HepG2 (cell line): ENCODE measurements around the gene SUPT6H. TPM values are rescaled to one million over a fixed set of nuclear protein-coding genes. Genes with fewer than 3 reads are reported as not detected.

ENCODE experiments used
- DNMT1 ChIP-seq: sonication (generic); formaldehyde crosslinking; IDR thresholded peaks from 2 replicates; pipeline ENCODE4 v1.5.1; 2020; ENCODE audit warnings: mild to moderate bottlenecking, missing genetic modification reagents
- FOXC1 ChIP-seq: sonication (generic); formaldehyde crosslinking; IDR thresholded peaks from 2 replicates; pipeline ENCODE4 v1.8.0; 2022; ENCODE audit warnings: mild to moderate bottlenecking, missing genetic modification reagents, borderline replicate concordance
- JUN ChIP-seq: sonication (generic); formaldehyde crosslinking; IDR thresholded peaks from 2 replicates; pipeline ENCODE4 v1.4.0; 2020; ENCODE audit warnings: mild to moderate bottlenecking, missing genetic modification reagents
- PAF1 ChIP-seq: IDR thresholded peaks from 2 replicates; pipeline ENCODE4 v1.6.1; 2016; ENCODE audit warnings: missing genetic modification reagents, missing compliant biosample characterization
- PHF8 ChIP-seq: sonication (generic); formaldehyde crosslinking; IDR thresholded peaks from 2 replicates; pipeline ENCODE4 v1.5.0; 2020; ENCODE audit warnings: missing genetic modification reagents
- POLR2AphosphoS5 ChIP-seq: IDR thresholded peaks from 2 replicates; pipeline ENCODE4 v1.6.1; 2012; ENCODE audit warnings: low read depth, low read length
- PTBP1 ChIP-seq: fragments of 200-400 bp; formaldehyde crosslinking; IDR thresholded peaks from 2 replicates; pipeline ENCODE4 v1.6.1; 2018; ENCODE audit warnings: low read length, low read depth; ENCODE audit not compliant: poor library complexity, severe bottlenecking
- RXRA ChIP-seq: sonication (generic); formaldehyde crosslinking; IDR thresholded peaks from 2 replicates; pipeline ENCODE4 v1.5.1; 2020; ENCODE audit warnings: missing genetic modification reagents
- SMAD3 ChIP-seq: sonication (generic); formaldehyde crosslinking; IDR thresholded peaks from 2 replicates; pipeline ENCODE4 v1.4.0; 2020; ENCODE audit warnings: missing genetic modification reagents
- SP1 ChIP-seq, 2 experiments: fragments of 450-650 bp in 1 of 2; sonication (generic) in 1 of 2; formaldehyde crosslinking in 1 of 2; IDR thresholded peaks; 2 replicates each; pipeline versions ENCODE4 v1.4.0 to v1.6.1; 2016 to 2020; ENCODE audit warnings: missing genetic modification reagents in 1 of 2
- TAF15 ChIP-seq: fragments of 200-400 bp; formaldehyde crosslinking; IDR thresholded peaks from one replicate; pipeline ENCODE4 v1.6.1; 2018; ENCODE audit warnings: mild to moderate bottlenecking, low read depth, low read length; ENCODE audit not compliant: poor library complexity, severe bottlenecking
- ZBTB38 ChIP-seq: sonication (generic); formaldehyde crosslinking; IDR thresholded peaks from 2 replicates; pipeline ENCODE4 v1.5.1; 2020; ENCODE audit warnings: mild to moderate bottlenecking, missing genetic modification reagents
- ZFP41 ChIP-seq: sonication (generic); formaldehyde crosslinking; IDR thresholded peaks from 2 replicates; pipeline ENCODE4 v1.4.0; 2020; ENCODE audit warnings: mild to moderate bottlenecking, missing genetic modification reagents, borderline replicate concordance
- ZNF260 ChIP-seq: sonication (generic); formaldehyde crosslinking; IDR thresholded peaks from 2 replicates; pipeline ENCODE4 v1.4.0; 2020; ENCODE audit warnings: missing genetic modification reagents, low read depth, mild to moderate bottlenecking, borderline replicate concordance
- ZNF430 ChIP-seq: sonication (generic); formaldehyde crosslinking; IDR thresholded peaks from 2 replicates; pipeline ENCODE4 v1.9.0; 2021; ENCODE audit warnings: mild to moderate bottlenecking, missing genetic modification reagents
- ZNF788 ChIP-seq: sonication (generic); formaldehyde crosslinking; IDR thresholded peaks from 2 replicates; pipeline ENCODE4 v1.5.0; 2020; ENCODE audit warnings: mild to moderate bottlenecking, missing genetic modification reagents, borderline replicate concordance
- ZSCAN9 ChIP-seq: IDR thresholded peaks from 2 replicates; pipeline ENCODE4 v1.6.1; 2016; ENCODE audit warnings: borderline replicate concordance
- polyA plus RNA-seq, 8 experiments: library from polyadenylated mRNA; depleted of rRNA in 3 of 8; stranded (reverse) in 7 of 8; unstranded in 1 of 8; fragments of >200 nt; fragmentation: Illumina TruSeq in 4 of 8; extraction: Trizol in 4 of 8; gene quantifications; 2 replicates each; pipeline versions ENCODE4 v1.2.1 to v1.2.3, GENCODE V29; 2011 to 2016; ENCODE audit warnings: low read depth in 4 of 8, missing spikeins in 1 of 8, mixed read lengths in 1 of 8; ENCODE audit not compliant: insufficient read depth in 1 of 8
- total RNA-seq, 5 experiments: library from RNA; depleted of rRNA; stranded (reverse); fragments of >200 nt; fragmentation: Illumina TruSeq; extraction: Trizol; gene quantifications; 2 replicates each; pipeline ENCODE4 v1.2.3, GENCODE V29; 2016; ENCODE audit warnings: low read depth in 1 of 5
- TF ChIP-seq, protein P1 (sequence below): sonication (generic); formaldehyde crosslinking; IDR thresholded peaks from 2 replicates; pipeline ENCODE4 v1.4.0; 2020; ENCODE audit warnings: low read depth, missing genetic modification reagents
- TF ChIP-seq, protein P2 (sequence below): IDR thresholded peaks from 2 replicates; pipeline ENCODE4 v1.6.1; 2016
- TF ChIP-seq, protein P3 (sequence below): sonication (generic); formaldehyde crosslinking; IDR thresholded peaks from 2 replicates; pipeline ENCODE4 v1.8.0; 2022; ENCODE audit warnings: mild to moderate bottlenecking, missing genetic modification reagents, borderline replicate concordance

The SUPT6H gene
- total and polyA plus RNA-seq, 2 of the 13 experiments (the other 11 are each of a cell fraction or from before 2014, with no cell fraction given) = 32.7 to 39.9 TPM

DNA sequence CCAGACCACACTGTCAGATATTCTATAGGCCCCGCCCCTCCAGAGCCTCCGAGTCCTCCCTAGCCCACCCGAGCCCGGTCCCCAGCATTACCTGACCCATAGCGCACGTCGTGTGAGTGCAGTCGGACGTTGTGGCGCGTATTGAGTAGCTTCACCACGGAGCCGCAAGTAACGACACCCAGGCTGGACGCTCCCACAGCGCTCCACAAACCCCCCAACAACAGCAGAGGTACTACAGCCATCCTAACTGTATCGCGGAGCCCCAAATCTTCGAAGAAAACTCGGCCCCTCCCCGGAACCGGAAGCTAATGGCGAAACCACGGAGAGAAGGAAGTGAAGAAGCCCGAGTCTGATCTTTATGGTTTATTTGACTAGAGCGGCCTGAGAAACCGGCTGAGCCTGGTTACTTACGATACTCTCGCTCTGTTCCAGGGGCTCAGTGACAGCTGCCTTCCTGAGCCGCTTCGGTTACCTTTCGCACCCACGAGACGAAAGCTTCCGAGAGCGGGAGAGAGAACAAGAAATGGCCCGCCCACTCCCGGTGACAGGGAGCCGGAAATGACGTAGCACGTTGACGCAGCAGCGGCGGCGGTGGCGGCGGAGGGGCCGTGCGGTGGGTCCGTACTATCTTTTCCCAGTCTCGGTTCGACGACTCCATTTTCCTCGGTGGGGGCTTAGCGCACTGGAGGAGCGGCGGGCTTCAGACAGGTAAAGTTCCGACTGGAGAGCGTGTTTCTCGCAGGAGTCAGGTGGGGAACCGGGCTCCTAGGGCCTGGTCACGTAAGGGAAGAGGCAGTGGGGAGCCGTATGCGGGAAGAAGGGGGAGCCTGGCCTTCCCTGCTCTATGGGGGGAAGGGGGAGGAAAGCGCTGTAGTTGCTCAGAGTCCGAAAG, at the start of gene SUPT6H, which contains the start of gene SDF2 (continued):
- TF ChIP-seq, protein P1, sequence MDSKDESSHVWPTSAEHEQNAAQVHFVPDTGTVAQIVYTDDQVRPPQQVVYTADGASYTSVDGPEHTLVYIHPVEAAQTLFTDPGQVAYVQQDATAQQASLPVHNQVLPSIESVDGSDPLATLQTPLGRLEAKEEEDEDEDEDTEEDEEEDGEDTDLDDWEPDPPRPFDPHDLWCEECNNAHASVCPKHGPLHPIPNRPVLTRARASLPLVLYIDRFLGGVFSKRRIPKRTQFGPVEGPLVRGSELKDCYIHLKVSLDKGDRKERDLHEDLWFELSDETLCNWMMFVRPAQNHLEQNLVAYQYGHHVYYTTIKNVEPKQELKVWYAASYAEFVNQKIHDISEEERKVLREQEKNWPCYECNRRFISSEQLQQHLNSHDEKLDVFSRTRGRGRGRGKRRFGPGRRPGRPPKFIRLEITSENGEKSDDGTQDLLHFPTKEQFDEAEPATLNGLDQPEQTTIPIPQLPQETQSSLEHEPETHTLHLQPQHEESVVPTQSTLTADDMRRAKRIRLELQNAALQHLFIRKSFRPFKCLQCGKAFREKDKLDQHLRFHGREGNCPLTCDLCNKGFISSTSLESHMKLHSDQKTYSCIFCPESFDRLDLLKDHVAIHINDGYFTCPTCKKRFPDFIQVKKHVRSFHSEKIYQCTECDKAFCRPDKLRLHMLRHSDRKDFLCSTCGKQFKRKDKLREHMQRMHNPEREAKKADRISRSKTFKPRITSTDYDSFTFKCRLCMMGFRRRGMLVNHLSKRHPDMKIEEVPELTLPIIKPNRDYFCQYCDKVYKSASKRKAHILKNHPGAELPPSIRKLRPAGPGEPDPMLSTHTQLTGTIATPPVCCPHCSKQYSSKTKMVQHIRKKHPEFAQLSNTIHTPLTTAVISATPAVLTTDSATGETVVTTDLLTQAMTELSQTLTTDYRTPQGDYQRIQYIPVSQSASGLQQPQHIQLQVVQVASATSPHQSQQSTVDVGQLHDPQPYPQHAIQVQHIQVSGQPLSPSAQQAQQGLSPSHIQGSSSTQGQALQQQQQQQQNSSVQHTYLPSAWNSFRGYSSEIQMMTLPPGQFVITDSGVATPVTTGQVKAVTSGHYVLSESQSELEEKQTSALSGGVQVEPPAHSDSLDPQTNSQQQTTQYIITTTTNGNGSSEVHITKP (CRISPR knock-in tag) = peak; percentile 89; the same call in 1 of the 2 replicates
- TF ChIP-seq, protein P2, sequence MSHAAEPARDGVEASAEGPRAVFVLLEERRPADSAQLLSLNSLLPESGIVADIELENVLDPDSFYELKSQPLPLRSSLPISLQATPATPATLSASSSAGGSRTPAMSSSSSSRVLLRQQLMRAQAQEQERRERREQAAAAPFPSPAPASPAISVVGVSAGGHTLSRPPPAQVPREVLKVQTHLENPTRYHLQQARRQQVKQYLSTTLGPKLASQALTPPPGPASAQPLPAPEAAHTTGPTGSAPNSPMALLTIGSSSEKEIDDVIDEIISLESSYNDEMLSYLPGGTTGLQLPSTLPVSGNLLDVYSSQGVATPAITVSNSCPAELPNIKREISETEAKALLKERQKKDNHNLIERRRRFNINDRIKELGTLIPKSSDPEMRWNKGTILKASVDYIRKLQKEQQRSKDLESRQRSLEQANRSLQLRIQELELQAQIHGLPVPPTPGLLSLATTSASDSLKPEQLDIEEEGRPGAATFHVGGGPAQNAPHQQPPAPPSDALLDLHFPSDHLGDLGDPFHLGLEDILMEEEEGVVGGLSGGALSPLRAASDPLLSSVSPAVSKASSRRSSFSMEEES (CRISPR knock-in tag) = 0 out of 2 replicates have a peak, but pooled peaks have one; percentile 5
- 0 out of 2 replicates have a peak, but pooled peaks have one; percentile 19 for TF ChIP-seq ZBTB38 (CRISPR knock-in tag)
- TF ChIP-seq ZNF430 (CRISPR knock-in tag) = 0 out of 2 replicates have a peak, but pooled peaks have one; percentile 42
- TF ChIP-seq, protein P3, sequence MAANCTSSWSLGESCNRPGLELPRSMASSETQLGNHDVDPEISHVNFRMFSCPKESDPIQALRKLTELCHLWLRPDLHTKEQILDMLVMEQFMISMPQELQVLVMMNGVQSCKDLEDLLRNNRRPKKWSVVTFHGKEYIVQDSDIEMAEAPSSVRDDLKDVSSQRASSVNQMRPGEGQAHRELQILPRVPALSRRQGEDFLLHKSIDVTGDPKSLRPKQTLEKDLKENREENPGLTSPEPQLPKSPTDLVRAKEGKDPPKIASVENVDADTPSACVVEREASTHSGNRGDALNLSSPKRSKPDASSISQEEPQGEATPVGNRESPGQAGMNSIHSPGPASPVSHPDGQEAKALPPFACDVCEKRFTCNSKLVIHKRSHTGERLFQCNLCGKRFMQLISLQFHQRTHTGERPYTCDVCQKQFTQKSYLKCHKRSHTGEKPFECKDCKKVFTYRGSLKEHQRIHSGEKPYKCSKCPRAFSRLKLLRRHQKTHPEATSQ (CRISPR knock-in tag) = peak; percentile 56; the same call in 1 of the 2 replicates
- no peak for TF ChIP-seq ZFP41 (CRISPR knock-in tag)
- TF ChIP-seq FOXC1 (CRISPR knock-in tag) = peak; percentile 21; the same call in 1 of the 2 replicates
- peak; percentile 64; the same call in 1 of the 2 replicates for TF ChIP-seq ZNF788
- TF ChIP-seq SMAD3 (CRISPR knock-in tag) = peak; percentile 69
- peak; percentile 42; the same call in 1 of the 2 replicates for TF ChIP-seq DNMT1 (CRISPR knock-in tag)
- no peak for TF ChIP-seq RXRA (CRISPR knock-in tag)
- peak; percentile 70; the same call in 1 of the 2 replicates for TF ChIP-seq JUN (CRISPR knock-in tag)
- no peak for TF ChIP-seq PAF1
- TF ChIP-seq PHF8 (CRISPR knock-in tag) = peak; percentile 92
- peak; percentile 62 for TF ChIP-seq PTBP1
- TF ChIP-seq POLR2AphosphoS5 = peak; percentile 80
- TF ChIP-seq TAF15 = no peak
- no peak for TF ChIP-seq ZSCAN9 (CRISPR knock-in tag)
- TF ChIP-seq SP1 (IDR thresholded peaks at IDR 0.05) = no peak
- peak; percentile 73 for TF ChIP-seq SP1 (CRISPR knock-in tag; IDR thresholded peaks at IDR 0.05)
- TF ChIP-seq ZNF260 (CRISPR knock-in tag) = no peak
